ENCODE measurements around the gene MAP6. TPM values are rescaled to one million over a fixed set of nuclear protein-coding genes. Genes with fewer than 3 reads are reported as not detected.

Gene MAP6
- total RNA-seq, 1 donor from 2014 or later, result 3.3 TPM

- DNase-seq (ENCODE audit: low read depth), result no peak
- Histone ChIP-seq H3K36me3 (ENCODE audit: control insufficient read depth, insufficient read depth, low read length) (no peaks in the 10 kb centered on the region), H3K27me3 (ENCODE audit: control insufficient read depth, insufficient read depth, low read length) (no peaks in the 10 kb centered on the region), H3K4me3 (ENCODE audit: low read depth, low read length) (no peak overlapping the region)
- no peak for TF ChIP-seq CTCF (IDR thresholded peaks at IDR 0.05; ENCODE audit: insufficient read depth, low read length, poor library complexity, severe bottlenecking)
Observed at GRCh38 chr11:75633409-75634066, 35.3 kb downstream of the MAP6 start.

GRCh38 chr11:75632962-75633361, 35.9 kb downstream of the MAP6 start:
- H3K27me3 ChIP-seq (ENCODE audit: control insufficient read depth, insufficient read depth, low read length), result no peaks in the 10 kb centered on the region
- no peak for TF ChIP-seq CTCF (IDR thresholded peaks at IDR 0.05; ENCODE audit: insufficient read depth, low read length, poor library complexity, severe bottlenecking)
- H3K4me3 ChIP-seq (ENCODE audit: low read depth, low read length), result no peak overlapping the region
- H3K36me3 ChIP-seq (ENCODE audit: control insufficient read depth, insufficient read depth, low read length), result no peaks in the 10 kb centered on the region
- no peak for DNase-seq (ENCODE audit: low read depth)

- H3K36me3 ChIP-seq (ENCODE audit: control insufficient read depth, insufficient read depth, low read length), result no peaks in the 10 kb centered on the region
- no peak for DNase-seq (ENCODE audit: low read depth)
- no peak for TF ChIP-seq CTCF (IDR thresholded peaks at IDR 0.05; ENCODE audit: insufficient read depth, low read length, poor library complexity, severe bottlenecking)
- no peaks in the 10 kb centered on the region for H3K27me3 ChIP-seq (ENCODE audit: control insufficient read depth, insufficient read depth, low read length)
- no peak overlapping the region for H3K4me3 ChIP-seq (ENCODE audit: low read depth, low read length)
Observed at GRCh38 chr11:75632450-75632849, 36.4 kb downstream of the MAP6 start.

- DNase-seq (ENCODE audit: low read depth), result no peak
- Histone ChIP-seq H3K36me3 (ENCODE audit: control insufficient read depth, insufficient read depth, low read length) (no peaks in the 10 kb centered on the region), H3K4me3 (ENCODE audit: low read depth, low read length) (no peak overlapping the region), H3K27me3 (ENCODE audit: control insufficient read depth, insufficient read depth, low read length) (no peaks in the 10 kb centered on the region)
- TF ChIP-seq CTCF (IDR thresholded peaks at IDR 0.05; ENCODE audit: insufficient read depth, low read length, poor library complexity, severe bottlenecking), result no peak
Observed at GRCh38 chr11:75631086-75631730, 37.6 kb downstream of the MAP6 start.

- no peaks in the 10 kb centered on the region for H3K27me3 ChIP-seq (ENCODE audit: control insufficient read depth, insufficient read depth, low read length)
- no peak overlapping the region for H3K4me3 ChIP-seq (ENCODE audit: low read depth, low read length)
- DNase-seq (ENCODE audit: low read depth), result no peak
- no peak for TF ChIP-seq CTCF (IDR thresholded peaks at IDR 0.05; ENCODE audit: insufficient read depth, low read length, poor library complexity, severe bottlenecking)
- H3K36me3 ChIP-seq (ENCODE audit: control insufficient read depth, insufficient read depth, low read length), result no peaks in the 10 kb centered on the region
Observed at GRCh38 chr11:75627906-75628668, 40.8 kb downstream of the MAP6 start.

Data from kidney epithelial cell (primary cell).